Measurements from ENCODE around the gene HMGCR.

Gene HMGCR

DNA sequence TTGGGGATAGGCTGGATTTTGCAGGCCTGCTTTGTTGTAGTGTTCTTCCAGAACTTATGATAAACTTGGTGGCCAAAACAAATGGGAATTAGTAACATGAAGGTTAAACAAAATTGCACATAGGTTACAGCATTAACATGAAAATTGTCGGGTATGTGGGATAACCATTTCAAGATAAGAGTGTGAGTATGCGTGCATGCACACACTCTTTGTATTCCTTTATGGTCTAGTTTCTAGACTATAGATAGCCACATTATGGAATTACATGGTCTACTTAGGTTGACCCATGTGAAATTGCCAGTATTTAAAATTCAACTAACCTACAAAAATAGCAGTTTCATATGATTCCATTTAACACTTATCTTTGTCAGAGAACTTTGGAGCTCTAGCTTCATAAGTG lies 1.4 kb downstream of the HMGCR start:
- Histone ChIP-seq H3K36me3 (ENCODE audit: control insufficient read depth in 1 of 2, insufficient read depth in 2 of 2, low read length in 2 of 2) (peaks cover 0 to under 1% of the 10 kb centered on the region in 2 donors), H3K4me3 (ENCODE audit: low read depth in 1 of 2, low read length in 2 of 2) (peak overlapping the region; percentile 76 to 84), H3K27ac (ENCODE audit: low read depth, low read length) (no peak overlapping the region), H3K9me3 (ENCODE audit: control insufficient read depth in 1 of 2, low read length in 2 of 2) (no peaks in the 10 kb centered on the region), H3K4me1 (ENCODE audit: control insufficient read depth in 1 of 2, insufficient read depth in 2 of 2, low read length in 2 of 2) (peaks cover 23 to 36% of the 10 kb centered on the region in 2 donors), H3K27me3 (ENCODE audit: control insufficient read depth in 1 of 2, insufficient read depth in 2 of 2, low read length in 2 of 2) (no peaks in the 10 kb centered on the region), H3K9ac (ENCODE audit: low read depth in 1 of 2, low read length in 2 of 2) (peak overlapping the region; percentile 82 to 92)

DNA sequence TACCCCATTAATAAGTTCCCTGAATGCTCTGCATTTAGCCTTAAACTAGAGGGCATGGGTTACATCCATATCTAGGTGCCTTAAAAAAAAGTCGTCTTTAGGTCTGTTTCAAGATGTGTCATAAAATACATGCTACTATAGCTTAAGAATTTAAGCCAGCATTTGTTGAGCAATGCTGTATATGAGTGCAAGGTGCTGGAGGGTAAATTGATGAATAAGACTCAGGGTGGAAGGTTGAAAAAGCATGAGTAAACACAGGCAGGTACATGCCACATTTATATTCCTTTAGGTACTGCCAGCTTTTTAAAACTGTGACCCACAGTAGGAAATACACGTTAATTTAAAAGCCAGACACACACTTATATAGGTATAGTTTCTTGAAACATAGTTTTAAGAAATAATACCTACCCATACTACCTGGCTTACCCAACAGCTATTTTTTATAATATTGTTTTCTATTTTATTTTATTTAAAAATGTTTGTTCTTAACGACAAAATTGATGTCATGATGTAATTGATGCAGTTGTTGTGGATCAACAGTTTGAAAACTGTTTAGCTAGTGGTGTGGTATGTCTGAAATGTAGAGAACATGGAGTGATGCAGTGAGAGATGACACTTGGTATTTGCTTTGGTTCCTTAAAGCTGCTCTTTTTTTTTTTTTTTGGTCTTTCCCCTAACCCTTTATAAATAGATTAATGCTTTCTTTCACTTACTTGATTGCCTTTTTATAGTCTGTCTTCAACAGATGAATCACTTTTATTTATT lies 3.9 kb downstream of the HMGCR start:
- Histone ChIP-seq H3K4me3 (ENCODE audit: low read depth in 1 of 2, low read length in 2 of 2) (no peak overlapping the region), H3K9me3 (ENCODE audit: control insufficient read depth in 1 of 2, low read length in 2 of 2) (no peaks in the 10 kb centered on the region), H3K36me3 (ENCODE audit: control insufficient read depth in 1 of 2, insufficient read depth in 2 of 2, low read length in 2 of 2) (peaks cover 6 to 21% of the 10 kb centered on the region in 2 donors), H3K4me1 (ENCODE audit: control insufficient read depth in 1 of 2, insufficient read depth in 2 of 2, low read length in 2 of 2) (peaks cover 22 to 34% of the 10 kb centered on the region in 2 donors), H3K27ac (ENCODE audit: low read depth, low read length) (no peak overlapping the region), H3K27me3 (ENCODE audit: control insufficient read depth in 1 of 2, insufficient read depth in 2 of 2, low read length in 2 of 2) (no peaks in the 10 kb centered on the region), H3K9ac (ENCODE audit: low read depth in 1 of 2, low read length in 2 of 2) (no peak overlapping the region)

DNA sequence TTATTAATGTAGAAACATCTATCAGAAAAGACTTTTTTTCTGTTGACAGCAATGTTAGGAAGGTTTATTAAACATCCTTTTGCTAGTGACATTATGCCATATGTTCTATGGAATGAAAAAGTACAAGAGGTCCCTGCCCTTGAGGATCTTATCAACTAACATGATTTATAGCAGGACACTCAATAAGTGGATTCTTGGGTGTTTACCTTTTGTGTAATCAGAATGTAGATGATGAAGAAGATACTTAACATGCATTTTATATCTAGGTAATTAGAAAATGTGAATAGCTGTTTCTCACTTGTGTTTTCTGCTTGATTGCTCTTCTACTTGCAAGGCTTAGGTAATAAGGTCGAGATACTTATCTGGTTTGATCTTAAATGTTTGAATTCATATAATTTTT lies 4.9 kb downstream of the HMGCR start:
- no peak overlapping the region for H3K9ac ChIP-seq (ENCODE audit: low read depth in 1 of 2, low read length in 2 of 2)
- H3K4me1 ChIP-seq (ENCODE audit: control insufficient read depth in 1 of 2, insufficient read depth in 2 of 2, low read length in 2 of 2), result peaks cover 20 to 31% of the 10 kb centered on the region in 2 donors
- no peak overlapping the region for H3K4me3 ChIP-seq (ENCODE audit: low read depth in 1 of 2, low read length in 2 of 2)
- H3K27ac ChIP-seq (ENCODE audit: low read depth, low read length), result no peak overlapping the region
- no peaks in the 10 kb centered on the region for H3K27me3 ChIP-seq (ENCODE audit: control insufficient read depth in 1 of 2, insufficient read depth in 2 of 2, low read length in 2 of 2)
- H3K9me3 ChIP-seq (ENCODE audit: control insufficient read depth in 1 of 2, low read length in 2 of 2), result no peaks in the 10 kb centered on the region
- peaks cover 7 to 31% of the 10 kb centered on the region in 2 donors for H3K36me3 ChIP-seq (ENCODE audit: control insufficient read depth in 1 of 2, insufficient read depth in 2 of 2, low read length in 2 of 2)

DNA sequence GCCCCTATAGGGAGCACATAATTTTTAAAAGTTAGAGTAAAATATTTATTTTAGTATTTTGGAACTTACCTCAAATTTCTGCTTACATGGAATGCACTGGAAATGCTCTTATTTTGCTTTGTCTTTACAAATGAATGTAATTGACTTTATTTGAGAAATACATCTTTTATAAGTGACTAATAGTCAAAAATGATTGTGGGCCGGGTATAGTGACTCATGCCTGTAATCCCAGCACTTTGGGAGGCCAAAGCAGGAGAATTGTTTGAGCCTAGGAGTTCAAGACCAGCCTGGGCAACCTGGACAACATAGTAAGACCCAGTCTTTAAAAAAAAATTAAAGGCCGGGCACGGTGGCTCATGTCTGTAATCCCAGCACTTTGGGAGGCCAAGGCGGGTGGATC lies 5.8 kb downstream of the HMGCR start:
- H3K27ac ChIP-seq (ENCODE audit: low read depth, low read length), result no peak overlapping the region
- peaks cover 13 to 40% of the 10 kb centered on the region in 2 donors for H3K36me3 ChIP-seq (ENCODE audit: control insufficient read depth in 1 of 2, insufficient read depth in 2 of 2, low read length in 2 of 2)
- H3K27me3 ChIP-seq (ENCODE audit: control insufficient read depth in 1 of 2, insufficient read depth in 2 of 2, low read length in 2 of 2), result no peaks in the 10 kb centered on the region
- peaks cover 20 to 31% of the 10 kb centered on the region in 2 donors for H3K4me1 ChIP-seq (ENCODE audit: control insufficient read depth in 1 of 2, insufficient read depth in 2 of 2, low read length in 2 of 2)
- no peak overlapping the region for H3K9ac ChIP-seq (ENCODE audit: low read depth in 1 of 2, low read length in 2 of 2)
- no peak overlapping the region for H3K4me3 ChIP-seq (ENCODE audit: low read depth in 1 of 2, low read length in 2 of 2)
- no peaks in the 10 kb centered on the region for H3K9me3 ChIP-seq (ENCODE audit: control insufficient read depth in 1 of 2, low read length in 2 of 2)

DNA sequence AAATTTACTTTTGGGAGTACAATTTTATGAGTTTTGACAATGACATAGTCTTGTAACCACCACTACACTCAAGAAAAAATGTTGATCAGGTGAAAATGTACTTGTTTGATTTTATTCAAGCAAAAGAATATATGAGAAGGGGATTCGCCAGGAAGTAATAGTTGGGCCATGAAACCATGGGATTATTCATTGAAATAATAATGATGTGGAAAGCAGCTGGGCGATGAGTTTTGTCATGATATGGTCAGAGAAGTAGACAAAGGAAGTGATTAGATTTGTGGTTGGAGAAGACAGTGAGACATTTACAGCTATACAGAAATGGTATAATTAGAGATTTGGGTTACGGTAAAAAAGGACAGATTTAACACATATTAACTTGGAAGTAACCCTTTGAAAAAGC lies 11.2 kb downstream of the HMGCR start:
- no peaks in the 10 kb centered on the region for H3K9me3 ChIP-seq (ENCODE audit: control insufficient read depth in 1 of 2, low read length in 2 of 2)
- no peak overlapping the region for H3K4me3 ChIP-seq (ENCODE audit: low read depth in 1 of 2, low read length in 2 of 2)
- no peaks in the 10 kb centered on the region for H3K27me3 ChIP-seq (ENCODE audit: control insufficient read depth in 1 of 2, insufficient read depth in 2 of 2, low read length in 2 of 2)
- peaks cover 36 to 86% of the 10 kb centered on the region in 2 donors for H3K36me3 ChIP-seq (ENCODE audit: control insufficient read depth in 1 of 2, insufficient read depth in 2 of 2, low read length in 2 of 2)
- no peaks in the 10 kb centered on the region for H3K4me1 ChIP-seq (ENCODE audit: control insufficient read depth in 1 of 2, insufficient read depth in 2 of 2, low read length in 2 of 2)
- H3K27ac ChIP-seq (ENCODE audit: low read depth, low read length), result no peak overlapping the region
- no peak overlapping the region for H3K9ac ChIP-seq (ENCODE audit: low read depth in 1 of 2, low read length in 2 of 2)

DNA sequence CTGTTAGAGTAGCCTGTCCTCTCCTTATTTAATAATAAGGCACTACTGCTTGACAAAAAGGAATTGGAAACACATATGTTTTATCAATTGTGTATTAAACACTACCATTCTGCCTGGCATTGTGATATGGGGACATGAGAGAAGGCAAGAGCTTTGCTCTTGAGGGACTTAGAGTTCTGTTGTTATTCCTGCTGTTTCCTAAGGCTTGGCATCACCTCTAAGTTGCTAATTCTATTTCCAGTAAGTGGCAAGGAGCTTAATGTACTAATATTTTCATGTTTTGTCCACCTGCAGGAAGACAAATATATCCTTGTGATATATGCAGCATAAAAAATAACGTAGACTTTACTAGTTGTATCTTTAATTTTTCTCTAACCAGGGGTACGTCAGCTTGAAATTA lies 12.6 kb downstream of the HMGCR start:
- H3K4me1 ChIP-seq (ENCODE audit: control insufficient read depth in 1 of 2, insufficient read depth in 2 of 2, low read length in 2 of 2), result no peaks in the 10 kb centered on the region
- H3K9me3 ChIP-seq (ENCODE audit: control insufficient read depth in 1 of 2, low read length in 2 of 2), result no peaks in the 10 kb centered on the region
- no peak overlapping the region for H3K9ac ChIP-seq (ENCODE audit: low read depth in 1 of 2, low read length in 2 of 2)
- H3K27me3 ChIP-seq (ENCODE audit: control insufficient read depth in 1 of 2, insufficient read depth in 2 of 2, low read length in 2 of 2), result no peaks in the 10 kb centered on the region
- H3K36me3 ChIP-seq (ENCODE audit: control insufficient read depth in 1 of 2, insufficient read depth in 2 of 2, low read length in 2 of 2), result peaks cover 39 to 79% of the 10 kb centered on the region in 2 donors
- no peak overlapping the region for H3K4me3 ChIP-seq (ENCODE audit: low read depth in 1 of 2, low read length in 2 of 2)
- H3K27ac ChIP-seq (ENCODE audit: low read depth, low read length), result no peak overlapping the region

DNA sequence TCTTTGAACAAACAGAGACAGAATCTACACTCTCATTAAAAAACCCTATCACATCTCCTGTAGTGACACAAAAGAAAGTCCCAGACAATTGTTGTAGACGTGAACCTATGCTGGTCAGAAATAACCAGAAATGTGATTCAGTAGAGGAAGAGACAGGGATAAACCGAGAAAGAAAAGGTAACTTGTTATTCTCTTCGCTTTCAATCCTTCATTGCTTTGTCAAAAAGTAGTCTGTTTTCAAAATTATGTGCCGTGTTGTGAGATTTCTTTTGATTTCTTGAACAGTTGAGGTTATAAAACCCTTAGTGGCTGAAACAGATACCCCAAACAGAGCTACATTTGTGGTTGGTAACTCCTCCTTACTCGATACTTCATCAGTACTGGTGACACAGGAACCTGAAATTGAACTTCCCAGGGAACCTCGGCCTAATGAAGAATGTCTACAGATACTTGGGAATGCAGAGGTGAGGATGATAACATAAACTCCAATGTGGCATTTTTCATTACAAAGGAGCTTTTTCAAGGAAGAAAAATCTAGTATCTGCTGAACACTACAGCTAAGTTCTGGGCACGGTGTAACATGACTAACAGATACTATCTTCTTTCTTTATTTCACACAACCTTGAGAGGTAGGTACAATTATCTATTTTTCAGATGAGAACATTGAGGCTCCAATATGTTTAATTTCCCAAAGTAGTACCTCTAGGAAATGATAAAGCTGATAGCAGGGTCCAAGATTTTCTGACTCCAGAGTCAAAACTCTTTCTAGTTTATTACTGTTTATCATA lies 14.3 kb downstream of the HMGCR start:
- H3K4me3 ChIP-seq (ENCODE audit: low read depth in 1 of 2, low read length in 2 of 2), result no peak overlapping the region
- peaks cover 40 to 81% of the 10 kb centered on the region in 2 donors for H3K36me3 ChIP-seq (ENCODE audit: control insufficient read depth in 1 of 2, insufficient read depth in 2 of 2, low read length in 2 of 2)
- no peak overlapping the region for H3K9ac ChIP-seq (ENCODE audit: low read depth in 1 of 2, low read length in 2 of 2)
- H3K9me3 ChIP-seq (ENCODE audit: control insufficient read depth in 1 of 2, low read length in 2 of 2), result no peaks in the 10 kb centered on the region
- no peaks in the 10 kb centered on the region for H3K4me1 ChIP-seq (ENCODE audit: control insufficient read depth in 1 of 2, insufficient read depth in 2 of 2, low read length in 2 of 2)
- H3K27me3 ChIP-seq (ENCODE audit: control insufficient read depth in 1 of 2, insufficient read depth in 2 of 2, low read length in 2 of 2), result no peaks in the 10 kb centered on the region
- no peak overlapping the region for H3K27ac ChIP-seq (ENCODE audit: low read depth, low read length)

DNA sequence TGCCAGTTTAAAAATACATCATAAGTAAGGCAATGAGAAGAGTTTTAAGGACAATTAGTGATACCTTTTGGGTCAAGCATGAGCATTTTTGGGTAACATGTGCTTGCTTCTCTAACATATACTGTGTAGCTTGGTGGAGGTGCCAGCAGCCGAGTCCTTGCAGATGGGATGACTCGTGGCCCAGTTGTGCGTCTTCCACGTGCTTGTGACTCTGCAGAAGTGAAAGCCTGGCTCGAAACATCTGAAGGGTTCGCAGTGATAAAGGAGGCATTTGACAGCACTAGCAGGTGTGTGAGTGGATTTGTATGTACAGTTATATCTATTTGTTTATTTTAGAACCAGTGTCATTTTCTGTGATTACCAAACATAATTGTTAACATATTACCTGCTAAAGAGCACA lies 18.2 kb downstream of the HMGCR start:
- Histone ChIP-seq H3K27me3 (ENCODE audit: control insufficient read depth in 1 of 2, insufficient read depth in 2 of 2, low read length in 2 of 2) (no peaks in the 10 kb centered on the region), H3K36me3 (ENCODE audit: control insufficient read depth in 1 of 2, insufficient read depth in 2 of 2, low read length in 2 of 2) (peaks cover 45 to 85% of the 10 kb centered on the region in 2 donors), H3K4me1 (ENCODE audit: control insufficient read depth in 1 of 2, insufficient read depth in 2 of 2, low read length in 2 of 2) (no peaks in the 10 kb centered on the region), H3K4me3 (ENCODE audit: low read depth in 1 of 2, low read length in 2 of 2) (no peak overlapping the region), H3K9ac (ENCODE audit: low read depth in 1 of 2, low read length in 2 of 2) (no peak overlapping the region), H3K27ac (ENCODE audit: low read depth, low read length) (no peak overlapping the region), H3K9me3 (ENCODE audit: control insufficient read depth in 1 of 2, low read length in 2 of 2) (no peaks in the 10 kb centered on the region)

DNA sequence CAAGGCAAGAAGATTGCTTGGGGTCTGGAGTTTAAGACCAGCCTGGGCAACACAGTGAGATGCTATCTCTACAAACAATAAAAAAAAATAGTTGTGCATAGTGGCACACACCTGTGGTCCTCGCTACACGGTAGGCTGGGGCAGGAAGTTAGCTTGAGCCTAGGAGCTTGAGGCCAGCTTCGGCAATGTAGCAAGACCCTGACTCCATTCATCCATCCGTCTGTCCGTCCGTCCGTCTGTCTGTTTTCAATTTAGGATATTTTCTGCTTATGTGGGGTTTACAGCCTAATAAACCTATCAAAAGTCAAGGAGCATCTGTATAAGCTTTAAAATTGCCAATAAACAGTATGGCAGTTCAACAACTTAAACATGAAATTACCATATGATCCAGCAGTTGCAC lies 19.7 kb downstream of the HMGCR start:
- H3K4me3 ChIP-seq (ENCODE audit: low read depth in 1 of 2, low read length in 2 of 2), result no peak overlapping the region
- H3K27me3 ChIP-seq (ENCODE audit: control insufficient read depth in 1 of 2, insufficient read depth in 2 of 2, low read length in 2 of 2), result no peaks in the 10 kb centered on the region
- H3K4me1 ChIP-seq (ENCODE audit: control insufficient read depth in 1 of 2, insufficient read depth in 2 of 2, low read length in 2 of 2), result no peaks in the 10 kb centered on the region
- peaks cover 45 to 79% of the 10 kb centered on the region in 2 donors for H3K36me3 ChIP-seq (ENCODE audit: control insufficient read depth in 1 of 2, insufficient read depth in 2 of 2, low read length in 2 of 2)
- no peak overlapping the region for H3K9ac ChIP-seq (ENCODE audit: low read depth in 1 of 2, low read length in 2 of 2)
- H3K9me3 ChIP-seq (ENCODE audit: control insufficient read depth in 1 of 2, low read length in 2 of 2), result no peaks in the 10 kb centered on the region
- no peak overlapping the region for H3K27ac ChIP-seq (ENCODE audit: low read depth, low read length)

DNA sequence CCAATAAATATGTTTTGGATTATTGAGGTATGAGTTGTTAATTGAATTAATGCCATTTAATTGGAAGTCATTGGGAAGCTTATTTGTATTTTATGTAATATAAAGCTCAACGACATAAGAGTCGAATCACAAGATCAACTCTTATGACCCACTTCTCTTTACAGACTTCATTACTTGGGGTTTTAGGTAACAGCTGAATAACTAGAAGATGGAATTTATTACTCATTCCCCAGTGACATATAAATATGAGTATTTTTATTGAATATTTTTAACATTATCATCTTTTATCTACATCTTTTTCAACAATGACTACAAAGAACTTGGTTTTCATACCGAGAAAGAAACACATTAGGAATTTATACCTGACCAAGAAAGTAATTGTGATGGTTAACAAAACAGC lies 21.1 kb downstream of the HMGCR start:
- H3K27ac ChIP-seq (ENCODE audit: low read depth, low read length), result no peak overlapping the region
- peaks cover 41 to 78% of the 10 kb centered on the region in 2 donors for H3K36me3 ChIP-seq (ENCODE audit: control insufficient read depth in 1 of 2, insufficient read depth in 2 of 2, low read length in 2 of 2)

More for the DNA sequence above, 21.1 kb downstream of the HMGCR start:
- Histone ChIP-seq H3K27me3 (ENCODE audit: control insufficient read depth in 1 of 2, insufficient read depth in 2 of 2, low read length in 2 of 2) (no peaks in the 10 kb centered on the region), H3K4me3 (ENCODE audit: low read depth in 1 of 2, low read length in 2 of 2) (no peak overlapping the region), H3K4me1 (ENCODE audit: control insufficient read depth in 1 of 2, insufficient read depth in 2 of 2, low read length in 2 of 2) (no peaks in the 10 kb centered on the region), H3K9me3 (ENCODE audit: control insufficient read depth in 1 of 2, low read length in 2 of 2) (no peaks in the 10 kb centered on the region), H3K9ac (ENCODE audit: low read depth in 1 of 2, low read length in 2 of 2) (no peak overlapping the region)

All from duodenal mucosa (tissue), 2 donors.